Fibroblast of skin of right biceps (primary cell): ENCODE results near the gene HINFP.
"Not testable (repeated sequence)": the region's sequence is repeated elsewhere in the genome, so short reads cannot be mapped to it uniquely, and the experiment has no call there.

Experiments
- DNase-seq: peaks from one replicate; pipeline ENCODE4 v3.0.0-alpha.2; 2013

Gene HINFP

GRCh38 chr11:119118227-119118626 is 3.2 kb upstream of the HINFP start:
- no peak for DNase-seq

- no peak for DNase-seq
These were observed 2.4 kb upstream of the HINFP start for GRCh38 chr11:119118946-119119345.

DNA sequence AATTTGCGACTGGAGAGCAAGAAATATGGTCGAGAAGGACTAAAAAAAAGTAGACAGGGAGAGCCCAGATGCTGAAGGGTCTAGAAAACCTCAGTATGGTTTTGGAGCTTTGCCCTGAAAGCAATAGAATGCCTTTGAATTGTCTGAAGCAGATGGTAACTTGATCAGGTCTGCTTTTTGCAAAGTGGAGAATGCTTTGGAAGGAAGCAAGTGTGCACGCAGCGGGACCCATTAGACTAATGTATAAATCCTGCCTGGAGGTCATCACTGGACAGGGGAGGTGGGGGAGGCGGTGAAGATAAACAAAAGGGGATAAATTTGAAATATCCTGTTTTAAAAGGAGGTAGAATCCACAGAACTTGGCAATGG is 757 bp upstream of the HINFP start:
- DNase-seq: peak; percentile 54

DNA sequence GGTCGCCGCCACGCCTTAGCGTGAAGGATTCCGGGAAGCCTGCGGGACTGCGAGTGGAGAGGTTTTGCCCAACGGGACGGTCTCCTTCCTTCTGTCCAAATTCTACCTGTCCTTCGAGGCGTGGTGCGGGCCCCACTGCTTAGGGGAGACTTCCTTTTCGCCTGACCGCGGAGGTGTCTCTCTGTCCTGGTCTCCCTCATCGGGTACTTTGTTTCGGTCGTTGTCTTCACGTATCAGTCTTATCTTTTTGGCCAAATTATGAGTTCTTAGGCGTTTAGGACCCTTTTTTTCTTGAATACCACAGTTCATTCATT is 388 bp downstream of the HINFP start:
- DNase-seq: no peak

GRCh38 chr11:119125821-119126220 is 4.4 kb downstream of the HINFP start:
- DNase-seq: no peak

GRCh38 chr11:119126675-119127268 is 5.4 kb downstream of the HINFP start:
- DNase-seq: no peak

GRCh38 chr11:119130662-119131061 is 9.3 kb downstream of the HINFP start:
- no peak for DNase-seq

DNA sequence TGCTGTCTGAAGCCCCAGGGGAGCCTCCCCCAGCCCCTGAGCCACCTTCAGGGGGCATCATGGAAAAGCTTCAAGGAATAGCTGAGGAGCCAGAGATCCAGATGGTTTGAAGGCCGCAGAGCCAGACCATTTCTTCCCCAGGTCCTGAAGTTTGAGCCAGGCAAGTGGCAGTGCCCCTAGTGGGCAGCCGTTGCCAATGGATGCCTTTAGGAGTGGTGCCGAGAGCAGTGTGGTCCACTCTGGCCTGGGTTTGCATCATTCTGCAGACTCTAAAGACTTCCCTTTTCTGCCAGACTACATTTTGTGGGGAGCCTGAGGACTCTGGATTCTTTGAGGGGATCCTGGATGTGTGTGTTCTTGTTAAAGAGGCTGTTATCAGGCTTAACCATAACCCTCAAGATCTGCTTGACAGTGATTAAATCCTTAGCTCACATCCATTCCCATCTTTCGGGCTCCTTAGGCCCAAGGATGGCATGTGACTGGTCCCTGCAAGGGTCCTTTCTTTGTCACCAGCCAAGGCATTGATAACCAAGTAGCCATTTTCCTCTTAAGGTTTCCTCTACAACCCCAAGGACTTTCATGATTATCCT is 13.1 kb downstream of the HINFP start:
- no peak for DNase-seq

DNA sequence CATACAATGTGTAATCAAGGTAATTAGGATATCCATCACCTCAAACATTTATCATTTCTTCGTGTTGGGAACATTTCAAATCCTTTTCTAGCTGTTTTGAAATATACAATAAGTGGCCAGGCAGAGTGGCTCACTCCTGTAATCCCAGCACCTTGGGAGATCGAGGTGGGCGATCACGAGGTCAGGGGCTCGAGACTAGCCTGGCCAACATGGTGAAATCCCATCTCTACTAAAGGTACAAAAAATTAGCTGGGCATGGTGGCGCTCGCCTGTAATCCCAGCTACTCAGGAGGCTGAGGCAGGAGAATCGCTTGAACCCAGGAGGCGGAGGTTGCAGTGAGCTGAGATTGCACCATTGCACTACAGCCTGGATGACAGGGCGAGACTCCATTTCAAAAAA is 17.9 kb downstream of the HINFP start:
- DNase-seq: not testable (repeated sequence)

- DNase-seq: peak; percentile 64
These were observed 23.6 kb downstream of the HINFP start for GRCh38 chr11:119144825-119145486.

- DNase-seq: no peak
These were observed 24.2 kb downstream of the HINFP start for GRCh38 chr11:119145551-119145950.

- DNase-seq: no peak
These were observed 26.4 kb downstream of the HINFP start for GRCh38 chr11:119147604-119148333.

DNA sequence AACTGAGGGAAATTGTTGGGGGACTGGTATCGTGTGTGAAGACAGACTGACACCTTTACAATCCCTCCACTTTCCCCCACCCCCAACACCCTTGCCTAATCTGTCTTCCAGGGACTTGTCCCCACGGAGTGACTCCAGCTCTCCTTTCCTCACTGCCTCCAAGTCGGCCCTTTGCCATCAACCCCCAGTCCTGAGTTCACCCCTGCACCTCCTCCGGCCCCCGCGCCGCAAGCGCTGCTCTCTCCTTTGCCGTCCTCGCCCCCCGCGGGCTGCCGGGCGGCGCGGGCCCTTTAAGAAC is 27.3 kb downstream of the HINFP start:
- DNase-seq: no peak

- DNase-seq: no peak
These were observed 27.8 kb downstream of the HINFP start, which contains the start of gene ABCG4 for GRCh38 chr11:119149018-119149785. TSS of gene ABCG4 (plus strand) at chr11:119149052. CDS start at chr11:119149966, 914 bp downstream.

GRCh38 chr11:119149786-119150275 is 28.5 kb downstream of the HINFP start:
- DNase-seq: no peak

- DNase-seq: no peak
These were observed 30.7 kb downstream of the HINFP start for GRCh38 chr11:119152043-119152442.

GRCh38 chr11:119152604-119153003 is 31.2 kb downstream of the HINFP start:
- no peak for DNase-seq

GRCh38 chr11:119153049-119153818 is 31.9 kb downstream of the HINFP start:
- DNase-seq: no peak

GRCh38 chr11:119154178-119154577 is 32.8 kb downstream of the HINFP start:
- no peak for DNase-seq

GRCh38 chr11:119155733-119156492 is 34.5 kb downstream of the HINFP start:
- no peak for DNase-seq

DNA sequence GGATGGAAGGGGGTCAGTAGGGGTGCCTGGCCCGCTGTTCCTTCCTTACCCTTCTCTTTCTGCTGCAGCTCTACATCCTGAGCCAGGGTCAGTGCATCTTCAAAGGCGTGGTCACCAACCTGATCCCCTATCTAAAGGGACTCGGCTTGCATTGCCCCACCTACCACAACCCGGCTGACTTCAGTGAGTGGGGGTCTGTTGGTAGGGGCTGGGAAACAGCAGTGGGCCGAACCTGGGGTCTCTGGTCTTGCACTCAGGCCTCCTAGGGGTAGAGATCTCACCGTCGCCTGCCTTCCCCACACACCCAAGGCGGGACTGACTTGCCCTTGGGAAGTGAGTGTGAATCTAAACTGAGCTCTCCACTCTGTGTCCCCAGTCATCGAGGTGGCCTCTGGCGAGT is 35.1 kb downstream of the HINFP start:
- no peak for DNase-seq

GRCh38 chr11:119157063-119157462 is 35.7 kb downstream of the HINFP start:
- no peak for DNase-seq
